ENCODE results near the gene MLC1. TPM values are rescaled to one million over a fixed set of nuclear protein-coding genes. Genes with fewer than 3 reads are reported as not detected.
A peak's percentile ranks its signal among the peaks of the same experiment; 100 is the strongest.

MLC1 gene
- total RNA-seq, 1 donor from 2014 or later, result not detected

DNA sequence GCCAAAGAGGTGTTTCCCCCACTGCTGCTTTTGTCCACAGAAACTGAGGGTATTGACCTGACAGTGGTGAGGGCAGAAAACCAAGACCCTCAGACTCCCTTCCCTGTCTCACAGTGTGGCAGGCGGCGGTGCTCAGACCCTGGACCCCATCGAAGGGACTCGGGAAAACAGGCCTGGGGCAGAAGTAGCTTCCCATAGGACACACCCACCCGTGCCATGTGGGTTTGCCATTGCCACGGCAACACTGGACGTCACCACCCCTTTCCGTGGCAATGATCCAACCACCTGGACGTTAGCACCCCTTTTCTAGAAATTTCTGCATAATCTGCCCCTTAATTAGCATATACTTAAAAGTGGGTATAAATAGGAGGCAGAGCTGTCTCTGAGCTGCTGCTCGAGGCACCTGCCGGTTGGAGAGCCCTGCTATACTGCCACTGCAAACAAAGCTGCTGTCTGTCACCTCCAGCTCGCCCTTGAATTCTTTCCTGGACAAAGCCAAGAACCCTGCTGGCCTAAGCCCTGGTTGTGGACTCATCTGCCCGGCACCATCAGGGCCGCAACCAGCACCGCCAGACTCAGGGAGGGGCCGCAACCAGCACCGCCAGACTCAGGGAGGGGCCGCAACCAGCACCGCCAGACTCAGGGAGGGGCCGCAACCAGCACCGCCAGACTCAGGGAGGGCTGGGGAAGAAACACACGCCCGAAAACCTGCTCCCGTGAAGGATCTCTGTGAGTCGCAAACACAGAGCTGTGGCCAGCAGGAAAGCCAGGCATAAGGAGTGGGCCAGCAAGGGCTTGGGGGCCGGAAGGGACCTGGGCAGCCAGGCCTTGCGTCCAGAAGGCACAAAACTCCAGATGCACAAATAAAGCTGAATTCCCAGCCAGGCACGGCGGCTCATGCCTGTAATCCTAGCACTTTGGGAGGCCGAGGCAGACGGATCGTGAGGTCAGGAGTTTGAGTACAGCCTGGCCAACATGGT, 10.4 kb downstream of the MLC1 start:
- peak; percentile 43 for DNase-seq

DNA sequence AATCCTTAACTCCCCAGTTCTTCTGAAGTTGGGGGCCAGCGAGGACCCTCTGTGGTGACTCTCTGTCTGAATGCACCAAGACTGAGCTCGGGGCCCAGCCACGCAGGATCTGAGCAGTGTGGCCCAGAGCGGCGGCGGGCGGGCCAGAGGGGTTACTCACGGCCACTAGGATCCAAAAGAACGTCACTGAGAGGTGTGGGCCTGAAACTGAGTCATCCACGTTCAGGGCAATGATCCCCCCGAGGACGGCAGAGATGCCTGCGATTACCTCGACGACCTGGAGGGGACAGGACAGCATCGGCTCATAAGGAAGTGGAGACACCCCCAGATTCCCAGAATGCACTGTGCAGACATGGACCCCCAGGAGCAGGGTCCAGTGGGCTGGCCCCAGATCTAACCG, 11.2 kb downstream of the MLC1 start:
- DNase-seq, result no peak

DNA sequence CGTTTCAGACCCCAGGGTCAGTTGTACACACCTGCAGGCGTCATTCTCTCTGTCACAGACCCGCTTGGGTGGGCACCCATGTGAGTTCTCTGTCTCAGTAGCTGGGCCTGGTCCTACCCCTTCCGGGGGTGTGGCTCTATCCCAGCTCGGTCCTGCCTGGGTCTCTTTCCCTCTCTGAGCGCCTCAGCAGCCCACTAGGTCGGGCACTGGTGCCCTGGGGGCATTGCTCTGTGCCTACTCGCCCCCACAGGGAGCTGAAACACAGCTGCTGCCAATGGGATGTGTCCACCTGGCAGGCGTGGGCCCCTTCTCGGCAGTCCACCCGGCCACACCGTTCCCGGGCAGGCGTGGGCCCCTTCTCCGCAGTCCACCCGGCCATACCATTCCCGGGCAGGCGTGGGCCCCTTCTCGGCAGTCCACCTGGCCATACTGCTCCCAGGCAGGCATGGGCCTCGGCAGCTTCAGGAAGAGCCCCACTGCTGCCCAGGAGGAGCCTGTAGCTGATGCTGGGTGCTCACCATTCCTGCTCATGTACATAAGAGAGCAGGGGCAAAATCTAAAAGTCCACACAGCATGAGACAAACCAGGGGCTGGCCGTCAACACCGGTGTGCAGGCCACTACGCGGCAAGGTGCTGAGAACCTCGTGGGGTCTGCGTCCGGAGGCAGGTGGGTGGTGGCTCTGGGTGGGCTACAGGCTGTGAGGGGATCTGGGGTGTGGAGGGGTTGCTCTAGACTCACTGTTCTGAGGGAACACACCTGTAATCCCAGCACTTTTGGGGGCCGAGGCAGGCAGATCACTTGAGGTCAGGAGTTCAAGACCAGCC, 12.3 kb downstream of the MLC1 start:
- DNase-seq, result no peak

DNA sequence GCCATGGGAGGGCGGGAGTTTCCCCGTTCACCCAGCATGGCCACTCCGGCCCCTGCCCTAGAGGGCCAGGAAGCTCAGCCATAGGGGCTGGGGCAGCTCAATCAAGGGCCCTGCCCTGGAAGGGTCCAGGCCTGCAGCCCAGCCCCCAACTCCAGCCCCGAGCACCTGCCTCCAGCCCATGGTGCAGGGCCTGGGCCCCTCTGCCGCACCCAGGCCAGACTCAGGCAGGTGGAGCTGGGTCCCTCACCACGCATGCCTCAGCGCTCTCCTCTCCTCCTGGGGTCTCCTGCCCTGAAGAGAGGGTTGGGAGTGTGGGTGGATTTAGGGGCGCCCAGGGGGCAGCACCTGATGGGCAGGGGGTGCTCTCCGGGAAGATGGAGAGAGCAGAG, 13.1 kb downstream of the MLC1 start:
- DNase-seq, result no peak

DNA sequence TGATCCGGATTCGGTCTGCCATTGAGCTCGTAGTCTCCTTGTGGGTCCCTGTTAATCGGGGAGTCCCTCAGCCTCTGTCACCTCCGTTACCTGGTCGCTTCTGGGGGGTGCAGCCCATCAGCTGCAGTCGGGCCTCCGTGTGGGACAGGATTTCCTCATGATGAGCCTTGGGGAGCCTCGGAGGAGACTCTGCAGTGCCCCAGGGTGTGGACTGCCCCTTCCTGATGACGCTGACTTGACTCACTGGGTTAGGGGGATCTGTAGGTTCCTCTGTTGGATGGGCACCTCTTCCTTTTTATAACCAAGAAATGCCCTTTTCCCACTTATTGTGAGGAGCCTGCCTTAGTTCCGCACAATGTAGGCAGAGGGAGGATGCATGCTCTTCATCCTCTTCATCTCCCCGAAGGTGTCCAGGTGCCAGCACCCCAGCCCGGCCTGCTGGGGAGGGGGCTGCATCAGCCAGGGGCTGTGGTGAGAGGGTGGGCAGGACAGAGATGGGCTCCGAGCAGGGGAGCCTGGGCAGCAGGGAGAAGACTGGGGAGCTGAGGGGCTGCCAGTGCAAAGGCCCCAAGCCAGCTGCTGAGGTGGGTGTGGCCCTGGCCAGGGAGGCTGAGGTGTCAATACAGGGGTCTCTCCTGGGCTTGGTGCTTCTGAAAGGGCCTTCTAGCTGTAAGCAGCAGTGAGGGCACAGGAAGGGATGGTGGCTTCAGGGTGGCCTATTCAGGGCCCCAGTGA, 13.6 kb downstream of the MLC1 start:
- DNase-seq, result no peak

DNA sequence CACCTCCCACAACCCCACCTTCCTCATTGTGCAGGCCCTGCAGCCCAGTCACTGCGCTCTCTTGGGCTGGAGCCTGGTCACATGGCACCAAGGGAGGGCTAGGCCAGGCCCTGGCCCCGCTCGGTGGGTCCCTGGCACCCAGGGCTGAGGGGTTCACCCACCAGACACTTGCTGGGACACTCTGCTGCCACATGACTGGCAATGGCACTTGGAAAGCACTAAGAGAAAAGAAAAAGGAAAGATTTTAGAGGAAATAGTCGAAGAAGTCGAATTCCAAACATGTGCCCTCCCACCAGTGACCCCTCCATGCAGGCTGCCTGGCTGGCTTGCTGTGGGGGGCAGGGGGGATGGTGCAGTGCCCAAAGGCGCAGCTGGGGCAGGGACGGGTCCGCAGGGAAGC, 14.9 kb downstream of the MLC1 start:
- no peak for DNase-seq

DNA sequence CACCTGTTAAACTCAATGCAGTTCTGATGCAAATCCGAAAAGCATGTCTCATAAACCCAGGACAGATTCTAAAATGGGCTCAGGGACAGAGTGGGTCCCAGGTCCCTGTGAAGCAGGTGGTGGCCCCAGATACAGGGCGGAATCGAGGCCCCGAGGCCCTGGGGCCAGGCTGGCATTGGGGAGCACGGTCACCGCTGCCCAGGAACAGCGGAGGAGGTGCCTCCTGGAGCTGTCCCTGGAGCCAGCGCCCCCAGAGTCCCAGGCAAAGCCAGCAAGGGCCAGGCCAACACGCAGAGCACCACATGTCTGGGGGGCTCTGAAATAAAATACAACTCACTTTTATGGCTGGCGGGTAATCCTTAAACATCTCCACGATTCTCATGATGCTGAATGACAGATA, 17.1 kb downstream of the MLC1 start:
- DNase-seq, result no peak

DNA sequence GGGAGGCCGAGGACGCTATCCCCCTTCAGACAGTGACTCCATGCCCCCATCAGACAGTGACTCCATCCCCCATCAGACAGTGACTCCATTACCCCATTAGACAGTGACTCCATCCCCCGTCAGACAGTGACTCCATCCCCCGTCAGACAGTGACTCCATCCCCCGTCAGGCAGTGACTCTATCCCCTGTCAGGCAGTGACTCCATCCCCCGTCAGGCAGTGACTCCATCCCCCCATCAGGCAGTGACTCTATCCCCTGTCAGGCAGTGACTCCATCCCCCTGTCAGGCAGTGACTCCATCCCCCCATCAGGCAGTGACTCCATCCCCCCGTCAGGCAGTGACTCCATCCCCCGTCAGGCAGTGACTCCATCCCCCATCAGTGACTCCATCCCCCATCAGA, 18.0 kb downstream of the MLC1 start:
- no peak for DNase-seq

DNA sequence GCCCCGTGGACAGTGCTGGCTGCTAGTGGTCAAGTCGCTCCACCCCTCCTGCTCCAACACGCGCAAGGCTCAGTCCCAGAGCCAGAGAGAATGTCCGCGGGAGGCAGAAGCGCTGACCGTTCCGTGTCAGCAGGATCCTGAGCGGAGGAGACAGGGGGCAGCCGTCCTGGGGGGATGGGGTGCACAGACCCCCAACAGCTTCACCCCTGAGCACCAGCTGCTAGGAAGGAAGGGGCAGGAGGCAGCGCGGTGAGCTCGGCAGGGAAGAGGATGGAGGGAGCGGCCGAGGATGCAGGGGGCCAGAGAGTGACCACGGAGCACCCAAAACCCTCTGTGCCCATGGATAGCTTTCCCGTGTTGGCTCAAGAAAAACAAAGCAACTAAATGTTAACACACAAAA, 20.8 kb downstream of the MLC1 start:
- DNase-seq, result no peak

DNA sequence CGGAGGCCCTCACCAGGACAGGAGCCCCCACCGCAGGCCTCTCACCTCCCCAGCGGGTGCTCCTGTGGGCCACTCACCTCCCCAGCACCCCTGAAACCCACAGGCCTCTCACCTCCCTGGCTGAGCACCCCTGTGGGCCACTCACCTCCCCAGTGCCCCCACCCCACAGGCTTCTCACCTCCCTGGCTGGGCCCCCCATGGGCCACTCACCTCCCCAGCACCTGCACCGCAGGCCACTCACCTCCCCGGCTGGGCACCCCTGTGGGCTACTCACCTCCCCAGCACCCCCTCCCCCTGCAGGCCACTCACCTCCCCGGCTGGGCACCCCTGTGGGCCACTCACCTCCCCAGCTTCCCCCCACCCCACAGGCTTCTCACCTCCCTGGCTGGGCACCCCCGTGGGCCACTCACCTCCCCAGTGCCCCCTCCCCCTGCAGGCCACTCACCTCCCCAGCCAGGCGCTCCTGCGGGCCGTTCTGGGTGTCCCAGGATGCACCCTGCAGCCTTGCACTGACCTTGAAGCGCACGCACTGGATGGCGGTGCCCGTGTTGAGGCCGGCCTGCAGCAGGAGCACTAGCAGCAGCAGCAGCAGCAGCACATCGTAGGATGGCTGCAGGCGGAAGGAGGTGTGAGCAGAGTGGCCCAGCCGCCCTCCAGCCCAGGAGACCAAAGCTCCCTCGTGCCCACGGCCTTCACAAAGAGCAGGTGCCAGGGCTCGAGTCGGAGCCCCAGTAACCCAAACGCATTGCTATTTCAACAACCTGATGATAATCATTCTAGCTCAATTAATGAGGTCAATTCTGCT, 21.4 kb downstream of the MLC1 start:
- DNase-seq, result no peak

DNA sequence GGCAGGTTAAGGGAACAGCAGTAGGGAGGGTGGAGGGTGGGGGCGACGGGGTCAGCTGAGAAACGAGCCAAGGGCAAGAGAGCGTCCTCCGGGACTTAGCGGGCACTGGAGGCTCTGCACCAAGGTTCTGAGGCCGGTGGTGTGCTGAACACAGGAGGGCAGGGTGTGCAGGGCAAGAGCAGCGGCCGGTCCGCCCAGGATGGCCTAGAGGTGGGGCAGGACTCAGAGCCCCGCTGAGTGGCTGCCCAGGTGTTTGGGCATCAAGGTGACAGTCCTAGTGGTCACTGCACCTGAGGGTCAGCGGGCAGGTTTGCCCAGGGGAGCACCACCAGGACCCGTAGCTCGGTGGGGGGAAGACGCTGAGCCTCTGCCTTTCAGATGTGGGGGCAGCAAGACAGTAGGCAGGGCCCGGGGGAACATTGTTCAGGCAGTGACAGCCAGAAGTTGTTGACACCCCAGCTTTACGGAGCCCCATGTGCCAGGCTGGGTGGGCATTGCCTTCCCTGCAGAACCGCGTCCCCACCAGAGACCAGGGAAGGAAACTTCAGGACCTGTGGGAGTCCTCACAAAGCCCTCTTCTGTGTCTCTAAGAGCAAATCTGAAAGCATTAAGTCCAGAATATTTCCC, 22.6 kb downstream of the MLC1 start:
- DNase-seq, result no peak

DNA sequence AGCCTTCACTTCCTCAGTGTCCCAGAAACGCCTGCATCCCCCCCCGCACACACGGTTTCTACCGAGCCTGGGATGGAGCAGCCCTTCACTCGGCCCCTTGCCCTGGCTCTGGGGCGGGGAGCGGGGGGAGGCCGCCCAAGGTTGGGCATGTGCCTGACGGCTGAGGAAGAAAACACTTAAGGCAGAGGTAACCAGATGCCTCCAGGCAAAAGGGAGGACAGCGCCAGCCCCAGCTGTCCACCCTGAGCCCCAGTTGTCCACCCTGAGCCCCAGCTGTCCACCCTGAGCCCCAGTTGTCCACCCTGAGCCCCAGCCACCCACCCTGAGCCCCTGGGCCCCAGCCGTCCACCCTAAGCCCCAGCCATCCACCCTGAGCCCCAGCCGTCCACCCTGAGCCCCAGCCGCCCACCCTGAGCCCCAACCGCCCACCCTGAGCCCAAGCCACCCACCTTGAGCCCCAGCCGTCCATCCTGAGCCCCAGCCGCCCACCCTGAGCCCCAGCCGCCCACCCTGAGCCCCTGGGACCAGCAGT, 23.3 kb downstream of the MLC1 start:
- DNase-seq, result no peak

DNA sequence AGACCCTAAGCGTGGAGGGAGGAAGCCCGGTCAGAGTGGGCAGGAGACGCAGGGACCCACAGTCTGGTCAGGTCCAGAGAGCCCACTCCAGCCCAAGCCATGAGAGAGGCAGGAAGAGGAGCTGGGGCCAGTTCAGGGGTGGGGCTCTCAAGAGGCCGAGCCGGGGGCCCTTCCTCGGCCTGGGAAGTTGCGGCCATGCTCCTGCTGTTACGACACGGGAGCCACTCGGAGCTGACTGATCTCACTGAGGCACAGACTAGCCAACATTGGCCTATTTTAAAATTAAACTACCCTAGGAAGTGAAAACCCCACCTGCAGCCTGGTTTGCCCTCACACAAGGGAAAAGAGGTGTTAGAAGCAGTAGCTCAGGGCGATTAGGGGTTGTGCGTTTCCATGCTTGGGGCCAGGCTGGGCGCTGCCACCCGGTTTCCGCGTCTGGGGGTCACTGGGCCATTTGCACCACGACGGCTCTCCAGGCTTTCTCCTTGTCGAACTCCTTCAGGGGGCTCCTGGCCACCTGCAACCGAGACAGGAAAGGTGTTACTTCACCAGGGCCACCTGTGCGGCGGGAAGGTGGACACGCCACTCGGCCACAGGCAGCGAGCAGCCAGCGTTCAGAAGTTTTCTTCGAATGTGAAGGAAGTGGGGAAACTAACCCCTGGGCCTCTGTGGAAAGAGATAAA, 23.9 kb downstream of the MLC1 start:
- no peak for DNase-seq

DNA sequence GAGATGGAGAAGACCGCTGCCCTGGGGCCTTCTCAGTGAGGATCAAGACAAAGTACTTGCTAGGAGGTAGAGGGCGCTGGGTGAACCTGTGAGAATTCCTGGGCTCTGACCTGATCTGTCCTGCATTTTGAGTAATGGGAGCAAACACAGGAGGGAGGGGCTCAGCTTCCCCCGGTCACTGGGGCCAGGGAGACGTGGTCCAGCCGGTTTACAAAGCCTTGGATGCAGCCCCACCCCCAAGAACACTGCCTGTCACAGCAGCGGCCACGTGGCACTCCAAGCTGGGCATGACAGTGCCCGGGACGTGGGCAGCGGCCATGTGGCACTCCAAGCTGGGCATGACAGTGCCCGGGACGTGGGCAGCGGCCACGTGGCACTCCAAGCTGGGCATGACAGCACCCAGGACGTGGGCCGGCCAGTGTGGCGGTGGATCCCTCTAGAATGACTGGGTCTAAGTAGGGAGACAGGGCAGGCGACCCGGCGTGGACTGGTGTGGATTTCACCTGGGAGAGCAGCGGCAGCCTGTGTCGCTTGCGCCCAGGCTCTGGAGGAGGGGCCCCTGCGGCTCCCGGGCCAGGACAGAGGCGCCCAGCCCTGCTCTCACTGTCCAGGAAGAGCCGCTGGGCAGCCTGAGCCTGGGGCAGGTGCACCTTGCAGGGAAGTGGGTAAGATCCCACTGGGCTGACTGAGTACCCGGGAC, 24.6 kb downstream of the MLC1 start:
- DNase-seq, result no peak

DNA sequence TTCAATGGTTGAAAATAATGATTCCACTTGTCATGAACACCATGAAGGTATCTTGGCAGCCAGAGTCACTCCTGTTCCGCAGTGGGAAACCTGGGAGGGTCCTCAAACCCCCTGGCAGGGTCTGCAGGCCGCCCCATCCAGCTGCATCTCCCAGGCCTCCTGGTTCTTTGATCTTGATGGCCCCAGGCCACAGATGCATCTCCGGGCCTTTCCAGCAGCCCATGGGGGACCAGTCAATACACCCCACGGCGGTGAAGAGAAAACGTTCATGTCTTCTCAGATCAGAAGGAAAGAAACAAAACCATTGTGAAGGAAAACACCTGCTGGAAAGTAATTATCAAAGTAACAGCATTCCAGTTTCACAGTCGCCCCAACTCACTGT, 25.4 kb downstream of the MLC1 start:
- no peak for DNase-seq

DNA sequence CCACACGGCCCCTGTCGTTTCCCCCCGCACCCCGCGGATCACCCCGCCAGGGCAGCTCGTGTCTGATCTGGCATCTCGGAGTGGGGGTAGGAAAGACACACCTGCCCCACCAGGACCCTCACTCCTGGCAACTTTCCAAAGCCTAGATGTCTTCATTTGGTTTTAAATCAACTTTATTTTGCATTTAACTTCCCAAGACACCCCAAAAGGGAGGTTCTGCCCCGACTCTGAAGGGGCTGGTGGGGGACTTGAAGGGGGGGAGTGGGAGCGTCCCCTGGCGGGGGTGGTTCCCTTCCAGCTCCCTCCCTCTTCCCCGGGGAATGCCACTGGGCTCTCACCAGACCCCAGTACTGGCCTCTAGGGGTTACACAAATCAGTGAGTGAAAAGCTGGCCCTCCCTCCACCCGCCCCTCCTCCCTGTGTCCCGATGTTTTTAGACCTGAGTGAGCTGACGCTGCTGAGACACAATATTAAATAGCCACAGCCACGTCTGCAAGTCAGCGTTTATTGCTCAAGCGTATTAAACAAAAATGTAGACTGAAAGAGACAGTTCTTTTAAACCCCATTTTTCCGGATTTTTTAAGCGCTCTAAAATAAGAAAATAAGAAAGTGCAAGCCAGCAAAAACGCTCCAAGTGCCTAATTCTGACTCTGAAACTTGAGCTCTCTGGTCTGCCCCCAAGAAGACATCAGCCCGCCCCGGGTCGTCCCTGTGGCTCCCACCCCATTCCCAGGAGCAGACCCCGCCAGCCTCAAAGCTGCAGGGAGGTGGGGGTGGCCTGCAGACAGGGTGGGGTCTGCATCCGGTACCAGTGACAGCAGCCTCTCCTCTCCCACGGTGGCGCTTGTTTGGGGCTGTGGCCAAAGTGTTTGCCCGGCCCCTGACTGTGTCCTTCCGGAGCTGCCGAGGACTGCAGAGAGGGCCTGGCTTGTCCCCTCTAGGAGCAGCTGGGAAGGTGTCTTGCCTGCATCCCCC, 26.0 kb downstream of the MLC1 start:
- DNase-seq, result peak; percentile 24

DNA sequence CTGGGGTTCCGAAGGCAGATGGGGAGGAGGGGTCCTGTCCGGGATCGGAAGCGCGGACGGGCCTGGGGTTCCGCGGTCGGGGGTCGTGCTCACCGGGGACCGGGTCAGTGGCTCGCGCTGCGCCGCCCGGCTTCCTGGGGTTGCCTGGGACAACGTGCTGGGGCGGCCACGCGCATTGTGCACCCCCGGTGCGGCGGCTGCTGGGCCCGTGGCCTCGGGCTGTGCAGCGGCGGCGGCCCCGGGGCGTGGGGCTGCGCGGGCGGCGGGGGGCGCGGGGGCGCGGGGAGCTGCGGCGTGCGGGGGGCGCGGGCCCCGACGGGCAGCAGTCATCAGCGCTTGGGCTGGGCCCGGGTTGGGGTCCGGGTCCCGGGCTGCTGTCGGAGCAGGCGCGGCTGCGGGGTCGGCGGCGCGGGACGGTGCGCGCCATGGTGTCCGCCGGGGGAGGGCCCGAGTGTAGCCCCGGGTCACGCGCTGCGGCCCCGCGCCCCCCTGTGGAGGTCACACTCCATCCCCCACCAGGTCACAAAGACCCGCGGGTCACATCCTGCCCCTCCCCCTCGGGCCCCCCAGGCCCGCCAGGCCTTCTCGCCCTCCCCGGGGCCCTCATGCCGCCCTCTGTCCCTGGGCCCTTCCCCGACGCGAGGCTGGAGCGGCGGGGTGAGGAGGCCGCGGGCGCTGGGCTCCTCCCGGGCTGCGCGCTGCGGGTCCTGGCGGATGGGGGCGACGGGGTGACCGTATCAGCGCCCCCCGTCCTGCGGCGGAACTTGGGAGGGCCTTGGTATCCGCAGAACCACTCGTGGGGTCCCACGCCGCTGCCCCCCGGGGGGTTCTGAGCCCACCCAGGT, 26.9 kb downstream of the MLC1 start, which contains the start of gene TTLL8:
TTLL8 (minus strand) TSS at position 238 of the 845 bp plus-strand sequence.
- no peak for DNase-seq
